Spleen (tissue), 7 donors: ENCODE measurements around the gene GART.

Experiments
- CTCF ChIP-seq, 11 experiments: fragments of 200-600 bp in 7 of 11; fragments of 450-650 bp in 4 of 11; sonication (generic) in 4 of 11; IDR thresholded peaks in 8 of 11; conservative IDR thresholded peaks in 3 of 11; 1 replicate in 7 of 11; 2 replicates in 4 of 11; pipeline versions ENCODE4 v1.4.0 to v1.8.0; 2016 to 2021; ENCODE audit warnings: antibody characterized with exemption in 11 of 11, inconsistent platforms in 4 of 11, mild to moderate bottlenecking in 1 of 11
- POLR2AphosphoS5 ChIP-seq, 3 donors: sonication (generic); formaldehyde crosslinking; IDR thresholded peaks; one replicate each; pipeline ENCODE4 v1.5.1; 2017; ENCODE audit warnings: antibody characterized with exemption in 3 of 3
- donor health status: DM: no; HTN: no; CAD: no; lungs with moderate emphysema.
- donor health status: DM: no; HTN: no; CAD: no.
- donor health status: DM: no; HTN: no; CAD: no.

DNA sequence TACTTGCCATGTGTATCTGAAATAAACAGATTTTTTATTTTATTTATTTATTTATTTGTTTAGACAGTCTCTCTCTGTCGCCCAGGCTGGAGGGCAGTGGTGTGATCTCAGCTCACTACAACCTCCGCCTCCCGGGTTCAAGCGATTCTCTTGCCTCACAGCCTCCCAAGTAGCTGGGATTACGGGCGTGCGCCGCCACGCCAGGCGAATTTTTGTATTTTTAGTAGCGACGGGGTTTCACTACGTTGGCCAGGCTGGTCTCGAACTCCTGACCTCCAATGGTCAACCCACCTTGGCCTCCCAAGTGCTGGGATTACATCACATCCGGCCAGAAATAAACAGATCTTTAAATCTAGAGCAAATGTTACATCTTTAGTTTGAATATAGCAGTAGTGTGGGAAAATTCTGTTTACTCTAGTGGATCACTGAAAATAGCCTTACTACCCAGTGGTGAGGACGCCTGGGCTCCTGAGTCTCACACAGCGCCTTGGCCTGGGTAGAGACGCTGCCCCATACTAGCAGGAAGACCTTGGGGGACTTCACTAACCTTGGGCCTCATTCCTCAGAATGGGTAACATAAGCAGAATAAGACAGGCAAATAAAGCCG lies 709 bp downstream of the GART start:
- TF ChIP-seq CTCF (IDR thresholded peaks at IDR 0.05 in 8 of 11, conservative IDR thresholded peaks at IDR 0.05 in 3 of 11) (no peak), POLR2AphosphoS5 (IDR thresholded peaks at IDR 0.05) (no peak)
